Measurements from ENCODE around the gene SLC39A3.

SLC39A3 gene

GRCh38 chr19:2739602-2740313, at the start of gene SLC39A3:
SLC39A3 (minus strand) TSS chr19:2740017; CDS start chr19:2737257, 2,760 bp downstream.
- Mint-ChIP-seq H3K36me3 (peaks cover 15% of the 10 kb centered on the region), H3K9me3 (no peaks in the 10 kb centered on the region), H3K4me3 (peak within 1 kb of the TSS; percentile 90), H3K4me1 (peaks cover 16% of the 10 kb centered on the region), H3K27ac (peak within 1 kb of the TSS; percentile 84), H3K27me3 (peaks cover 27% of the 10 kb centered on the region)
- CTCF ChIA-PET: interaction anchor here (1.9 kb wide), 1 partner anchor 9 kb away, joined by 9 read pairs; no protein-coding TSS in a partner anchor
- DNase-seq: peak; percentile 99

GRCh38 chr19:2788237-2788636, 48.4 kb upstream of the SLC39A3 start:
- CTCF ChIA-PET: no interaction called here
- H3K36me3 Mint-ChIP-seq: peaks cover 17% of the 10 kb centered on the region
- no peaks in the 10 kb centered on the region for H3K9me3 Mint-ChIP-seq
- peaks cover 39% of the 10 kb centered on the region for H3K4me1 Mint-ChIP-seq
- no peaks in the 10 kb centered on the region for H3K27me3 Mint-ChIP-seq
- no peak for DNase-seq
- H3K4me3 Mint-ChIP-seq: peak overlapping the region; percentile 33
- no peak overlapping the region for H3K27ac Mint-ChIP-seq

GRCh38 chr19:2787115-2787514, 47.3 kb upstream of the SLC39A3 start:
- no peaks in the 10 kb centered on the region for H3K27me3 Mint-ChIP-seq
- no peaks in the 10 kb centered on the region for H3K9me3 Mint-ChIP-seq
- H3K27ac Mint-ChIP-seq: no peak overlapping the region
- CTCF ChIA-PET: no interaction called here
- H3K4me3 Mint-ChIP-seq: peak overlapping the region; percentile 92
- peaks cover 13% of the 10 kb centered on the region for H3K36me3 Mint-ChIP-seq
- peaks cover 46% of the 10 kb centered on the region for H3K4me1 Mint-ChIP-seq
- DNase-seq: no peak

- Mint-ChIP-seq H3K36me3 (peaks cover 12% of the 10 kb centered on the region), H3K4me1 (peaks cover 59% of the 10 kb centered on the region), H3K4me3 (peak within 1 kb of the TSS; percentile 92), H3K27me3 (no peaks in the 10 kb centered on the region), H3K9me3 (no peaks in the 10 kb centered on the region), H3K27ac (peak within 1 kb of the TSS; percentile 77)
- DNase-seq: peak; percentile 99
- CTCF ChIA-PET: interaction anchor here (1.3 kb wide), 1 partner anchor 35 kb away, joined by 4 read pairs; no protein-coding TSS in a partner anchor
Measured at GRCh38 chr19:2785244-2785997, 45.6 kb upstream of the SLC39A3 start, which contains the start of gene THOP1. THOP1 (plus strand) TSS chr19:2785503; CDS start chr19:2785663, 160 bp downstream.

- peak overlapping the region; percentile 88 for H3K4me3 Mint-ChIP-seq
- peaks cover 13% of the 10 kb centered on the region for H3K36me3 Mint-ChIP-seq
- H3K9me3 Mint-ChIP-seq: no peaks in the 10 kb centered on the region
- DNase-seq: no peak
- CTCF ChIA-PET: interaction anchor here (0.6 to 1.4 kb wide), 3 partner anchors 34 to 133 kb away, joined by 3 read pairs; no protein-coding TSS in a partner anchor
- H3K27me3 Mint-ChIP-seq: no peaks in the 10 kb centered on the region
- H3K4me1 Mint-ChIP-seq: peaks cover 64% of the 10 kb centered on the region
- peak overlapping the region; percentile 92 for H3K27ac Mint-ChIP-seq
Measured at GRCh38 chr19:2783781-2784145, 43.9 kb upstream of the SLC39A3 start.

- peak; percentile 99 for DNase-seq
- peaks cover 65% of the 10 kb centered on the region for H3K4me1 Mint-ChIP-seq
- H3K27me3 Mint-ChIP-seq: no peaks in the 10 kb centered on the region
- H3K9me3 Mint-ChIP-seq: no peaks in the 10 kb centered on the region
- H3K4me3 Mint-ChIP-seq: peak within 1 kb of the TSS; percentile 88
- H3K36me3 Mint-ChIP-seq: peaks cover 14% of the 10 kb centered on the region
- H3K27ac Mint-ChIP-seq: peak within 1 kb of the TSS; percentile 92
- CTCF ChIA-PET: interaction anchor here (1.4 kb wide), 1 partner anchor 34 kb away, joined by 3 read pairs; no protein-coding TSS in a partner anchor
Measured at GRCh38 chr19:2782936-2783780, 43.3 kb upstream of the SLC39A3 start, which contains the start of gene SGTA. SGTA (minus strand) TSS chr19:2783273; CDS start chr19:2769068, 14,205 bp downstream.

- CTCF ChIA-PET: interaction anchor here (1.4 to 2.4 kb wide), 2 partner anchors 33 kb away, joined by 3 to 13 read pairs; no protein-coding TSS in a partner anchor
- no peaks in the 10 kb centered on the region for H3K27me3 Mint-ChIP-seq
- peaks cover 61% of the 10 kb centered on the region for H3K4me1 Mint-ChIP-seq
- H3K27ac Mint-ChIP-seq: peak overlapping the region; percentile 92
- H3K36me3 Mint-ChIP-seq: peaks cover 9% of the 10 kb centered on the region
- DNase-seq: no peak
- peak overlapping the region; percentile 88 for H3K4me3 Mint-ChIP-seq
- no peaks in the 10 kb centered on the region for H3K9me3 Mint-ChIP-seq
Measured at GRCh38 chr19:2782329-2782935, 42.6 kb upstream of the SLC39A3 start.

GRCh38 chr19:2780284-2780683, 40.5 kb upstream of the SLC39A3 start:
- H3K4me3 Mint-ChIP-seq: no peak overlapping the region
- H3K27ac Mint-ChIP-seq: no peak overlapping the region
- CTCF ChIA-PET: interaction anchor here (2.4 kb wide), 1 partner anchor 31 kb away, joined by 13 read pairs; no protein-coding TSS in a partner anchor

GRCh38 chr19:2779121-2779740, 39.4 kb upstream of the SLC39A3 start:
- peaks cover 65% of the 10 kb centered on the region for H3K4me1 Mint-ChIP-seq
- H3K4me3 Mint-ChIP-seq: no peak overlapping the region
- H3K36me3 Mint-ChIP-seq: peaks cover 9% of the 10 kb centered on the region
- H3K27ac Mint-ChIP-seq: no peak overlapping the region
- no peaks in the 10 kb centered on the region for H3K9me3 Mint-ChIP-seq
- H3K27me3 Mint-ChIP-seq: no peaks in the 10 kb centered on the region
- no peak for DNase-seq
- CTCF ChIA-PET: no interaction called here

More at GRCh38 chr19:2780284-2780683, 40.5 kb upstream of the SLC39A3 start:
- no peak for DNase-seq
- Mint-ChIP-seq H3K9me3 (no peaks in the 10 kb centered on the region), H3K36me3 (peaks cover 9% of the 10 kb centered on the region), H3K4me1 (peaks cover 64% of the 10 kb centered on the region), H3K27me3 (no peaks in the 10 kb centered on the region)

GRCh38 chr19:2777952-2778683, 38.3 kb upstream of the SLC39A3 start:
- Mint-ChIP-seq H3K4me1 (peaks cover 54% of the 10 kb centered on the region), H3K4me3 (no peak overlapping the region), H3K9me3 (no peaks in the 10 kb centered on the region), H3K36me3 (peaks cover 9% of the 10 kb centered on the region), H3K27me3 (no peaks in the 10 kb centered on the region), H3K27ac (no peak overlapping the region)
- CTCF ChIA-PET: no interaction called here
- no peak for DNase-seq

- CTCF ChIA-PET: interaction anchor here (1.4 kb wide), 1 partner anchor 128 kb away, joined by 4 read pairs; no protein-coding TSS in a partner anchor
Measured at GRCh38 chr19:2775556-2776430, 36.0 kb upstream of the SLC39A3 start.

More at GRCh38 chr19:2775556-2776430, 36.0 kb upstream of the SLC39A3 start:
- peak; percentile 88 for DNase-seq
- peak overlapping the region; percentile 91 for H3K27ac Mint-ChIP-seq
- H3K36me3 Mint-ChIP-seq: peaks cover 11% of the 10 kb centered on the region
- peaks cover 38% of the 10 kb centered on the region for H3K4me1 Mint-ChIP-seq
- H3K4me3 Mint-ChIP-seq: peak overlapping the region; percentile 67
- no peaks in the 10 kb centered on the region for H3K27me3 Mint-ChIP-seq
- no peaks in the 10 kb centered on the region for H3K9me3 Mint-ChIP-seq
